ENCODE data around the gene POU6F2.

The POU6F2 gene

GRCh38 chr7:39490296-39490695, 512.6 kb downstream of the POU6F2 start:
- H4K20me1 ChIP-seq (ENCODE audit: insufficient read depth, low read length, poor library complexity, severe bottlenecking) = no peaks in the 10 kb centered on the region
- no peak overlapping the region for H3K4me2 ChIP-seq (ENCODE audit: low read depth, low read length, poor library complexity, severe bottlenecking)
- H3K4me3 ChIP-seq (ENCODE audit: low read length, poor library complexity, severe bottlenecking) = no peak overlapping the region
- H3K9me2 ChIP-seq (replicated peaks; ENCODE audit: low read depth, low read length) = no peaks in the 10 kb centered on the region
- no peaks in the 10 kb centered on the region for H3K79me2 ChIP-seq (ENCODE audit: insufficient read depth, low read length)
- no peaks in the 10 kb centered on the region for H3K36me3 ChIP-seq (ENCODE audit: insufficient read depth, low read length)
- H3K27me3 ChIP-seq (ENCODE audit: insufficient read depth, low read length, poor library complexity, severe bottlenecking) = no peaks in the 10 kb centered on the region
- H3K9me3 ChIP-seq (ENCODE audit: insufficient read depth, low read depth, low read length) = no peaks in the 10 kb centered on the region
- H3F3A ChIP-seq (ENCODE audit: low read depth) = no peaks in the 10 kb centered on the region
- no peak overlapping the region for H2AFZ ChIP-seq (ENCODE audit: low read length)
- no peak overlapping the region for H3K9ac ChIP-seq (ENCODE audit: low read depth, low read length, poor library complexity, severe bottlenecking)
- TF ChIP-seq EZH2phosphoT487 (IDR thresholded peaks at IDR 0.05; ENCODE audit: borderline replicate concordance) = no peak
- TF ChIP-seq, protein P1, sequence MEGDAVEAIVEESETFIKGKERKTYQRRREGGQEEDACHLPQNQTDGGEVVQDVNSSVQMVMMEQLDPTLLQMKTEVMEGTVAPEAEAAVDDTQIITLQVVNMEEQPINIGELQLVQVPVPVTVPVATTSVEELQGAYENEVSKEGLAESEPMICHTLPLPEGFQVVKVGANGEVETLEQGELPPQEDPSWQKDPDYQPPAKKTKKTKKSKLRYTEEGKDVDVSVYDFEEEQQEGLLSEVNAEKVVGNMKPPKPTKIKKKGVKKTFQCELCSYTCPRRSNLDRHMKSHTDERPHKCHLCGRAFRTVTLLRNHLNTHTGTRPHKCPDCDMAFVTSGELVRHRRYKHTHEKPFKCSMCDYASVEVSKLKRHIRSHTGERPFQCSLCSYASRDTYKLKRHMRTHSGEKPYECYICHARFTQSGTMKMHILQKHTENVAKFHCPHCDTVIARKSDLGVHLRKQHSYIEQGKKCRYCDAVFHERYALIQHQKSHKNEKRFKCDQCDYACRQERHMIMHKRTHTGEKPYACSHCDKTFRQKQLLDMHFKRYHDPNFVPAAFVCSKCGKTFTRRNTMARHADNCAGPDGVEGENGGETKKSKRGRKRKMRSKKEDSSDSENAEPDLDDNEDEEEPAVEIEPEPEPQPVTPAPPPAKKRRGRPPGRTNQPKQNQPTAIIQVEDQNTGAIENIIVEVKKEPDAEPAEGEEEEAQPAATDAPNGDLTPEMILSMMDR (conservative IDR thresholded peaks at IDR 0.05; ENCODE audit: low read length) = no peak
- peaks cover 13% of the 10 kb centered on the region for H3K4me1 ChIP-seq (ENCODE audit: insufficient read depth, low read length, poor library complexity, severe bottlenecking)

GRCh38 chr7:39493934-39494333, 516.2 kb downstream of the POU6F2 start:
- Histone ChIP-seq H3K79me2 (ENCODE audit: insufficient read depth, low read length) (no peaks in the 10 kb centered on the region), H3K4me2 (ENCODE audit: low read depth, low read length, poor library complexity, severe bottlenecking) (no peak overlapping the region), H3F3A (ENCODE audit: low read depth) (no peaks in the 10 kb centered on the region), H3K9ac (ENCODE audit: low read depth, low read length, poor library complexity, severe bottlenecking) (no peak overlapping the region), H3K27me3 (ENCODE audit: insufficient read depth, low read length, poor library complexity, severe bottlenecking) (no peaks in the 10 kb centered on the region), H3K36me3 (ENCODE audit: insufficient read depth, low read length) (no peaks in the 10 kb centered on the region), H3K9me2 (replicated peaks; ENCODE audit: low read depth, low read length) (no peaks in the 10 kb centered on the region), H3K4me1 (ENCODE audit: insufficient read depth, low read length, poor library complexity, severe bottlenecking) (peaks cover 3% of the 10 kb centered on the region), H3K4me3 (ENCODE audit: low read length, poor library complexity, severe bottlenecking) (no peak overlapping the region), H4K20me1 (ENCODE audit: insufficient read depth, low read length, poor library complexity, severe bottlenecking) (no peaks in the 10 kb centered on the region), H3K9me3 (ENCODE audit: insufficient read depth, low read depth, low read length) (no peaks in the 10 kb centered on the region), H2AFZ (ENCODE audit: low read length) (no peak overlapping the region)
- TF ChIP-seq, protein P1 (conservative IDR thresholded peaks at IDR 0.05; ENCODE audit: low read length) = no peak
- TF ChIP-seq EZH2phosphoT487 (IDR thresholded peaks at IDR 0.05; ENCODE audit: borderline replicate concordance) = no peak

- Histone ChIP-seq H3K4me1 (ENCODE audit: insufficient read depth, low read length, poor library complexity, severe bottlenecking) (no peaks in the 10 kb centered on the region), H3K79me2 (ENCODE audit: insufficient read depth, low read length) (no peaks in the 10 kb centered on the region), H2AFZ (ENCODE audit: low read length) (no peak overlapping the region), H3F3A (ENCODE audit: low read depth) (no peaks in the 10 kb centered on the region), H3K27me3 (ENCODE audit: insufficient read depth, low read length, poor library complexity, severe bottlenecking) (no peaks in the 10 kb centered on the region), H3K36me3 (ENCODE audit: insufficient read depth, low read length) (no peaks in the 10 kb centered on the region), H3K9me3 (ENCODE audit: insufficient read depth, low read depth, low read length) (no peaks in the 10 kb centered on the region), H3K4me3 (ENCODE audit: low read length, poor library complexity, severe bottlenecking) (no peak overlapping the region), H3K4me2 (ENCODE audit: low read depth, low read length, poor library complexity, severe bottlenecking) (no peak overlapping the region), H3K9ac (ENCODE audit: low read depth, low read length, poor library complexity, severe bottlenecking) (no peak overlapping the region), H4K20me1 (ENCODE audit: insufficient read depth, low read length, poor library complexity, severe bottlenecking) (no peaks in the 10 kb centered on the region), H3K9me2 (replicated peaks; ENCODE audit: low read depth, low read length) (no peaks in the 10 kb centered on the region)
- TF ChIP-seq, protein P1 (conservative IDR thresholded peaks at IDR 0.05; ENCODE audit: low read length) = no peak
- no peak for TF ChIP-seq EZH2phosphoT487 (IDR thresholded peaks at IDR 0.05; ENCODE audit: borderline replicate concordance)
Observed at GRCh38 chr7:39501358-39501757, 523.6 kb downstream of the POU6F2 start.

All from Loucy (cell line).